T-helper 17 cell (primary cell): ENCODE measurements around the gene VSTM4. TPM values are rescaled to one million over a fixed set of nuclear protein-coding genes. Genes with fewer than 3 reads are reported as not detected.

ENCODE experiments used
- ATAC-seq: fragments of 150-1000 bp; cut with Tn5 transposase; 2 replicates; pipeline ENCODE4 v1.10.0; 2021; ENCODE audit warnings: mild to moderate bottlenecking, moderate library complexity
- DNase-seq, 3 donors: peaks; one replicate each; pipeline versions ENCODE4 v3.0.0 to v3.0.0-alpha.2; 2020 to 2021
- H3K9me3 ChIP-seq: one replicate; pipeline ENCODE4 v1.7.0; 2013; ENCODE audit warnings: low read length, mild to moderate bottlenecking; ENCODE audit not compliant: control insufficient read depth, poor library complexity, severe bottlenecking
- H3K27ac Mint-ChIP-seq: one replicate; pipeline ENCODE4 v1.8.0; 2022; ENCODE audit warnings: mild to moderate bottlenecking, moderate library complexity, mixed read lengths
- H3K27me3 Mint-ChIP-seq: one replicate; pipeline ENCODE4 v1.8.0; 2022; ENCODE audit warnings: mixed read lengths
- H3K36me3 Mint-ChIP-seq: one replicate; pipeline ENCODE4 v1.8.0; 2022; ENCODE audit warnings: low read depth, mixed read lengths
- H3K4me1 Mint-ChIP-seq: one replicate; pipeline ENCODE4 v1.8.0; 2022; ENCODE audit warnings: mild to moderate bottlenecking, mixed read lengths
- H3K4me3 Mint-ChIP-seq: one replicate; pipeline ENCODE4 v1.8.0; 2022; ENCODE audit warnings: mild to moderate bottlenecking, moderate library complexity, mixed read lengths
- total RNA-seq, 4 donors: library from RNA in 2 of 4; stranded (reverse) in 2 of 4; gene quantifications; one replicate each; pipeline ENCODE4 v1.2.3 and lab custom pipeline; 2022 to 2026

Gene VSTM4
- total RNA-seq, 2 donors from 2014 or later = not detected

- no peak for DNase-seq
Measured at GRCh38 chr10:49058463-49059255, 56.7 kb downstream of the VSTM4 start.

GRCh38 chr10:49057231-49057880, 58.0 kb downstream of the VSTM4 start:
- Mint-ChIP-seq H3K4me3 (no peak overlapping the region), H3K27me3 (peaks cover 19% of the 10 kb centered on the region), H3K36me3 (no peaks in the 10 kb centered on the region), H3K27ac (no peak overlapping the region), H3K4me1 (no peaks in the 10 kb centered on the region)
- ATAC-seq (no peak), DNase-seq (no peak)
- peaks cover 3% of the 10 kb centered on the region for H3K9me3 ChIP-seq

More at GRCh38 chr10:49058463-49059255, 56.7 kb downstream of the VSTM4 start:
- H3K4me1 Mint-ChIP-seq = no peaks in the 10 kb centered on the region
- peaks cover 3% of the 10 kb centered on the region for H3K9me3 ChIP-seq
- no peak for ATAC-seq
- H3K4me3 Mint-ChIP-seq = no peak overlapping the region
- H3K36me3 Mint-ChIP-seq = no peaks in the 10 kb centered on the region
- H3K27ac Mint-ChIP-seq = no peak overlapping the region
- H3K27me3 Mint-ChIP-seq = peaks cover 11% of the 10 kb centered on the region

- Mint-ChIP-seq H3K4me1 (no peaks in the 10 kb centered on the region), H3K4me3 (no peak overlapping the region), H3K36me3 (no peaks in the 10 kb centered on the region), H3K27me3 (peaks cover 22% of the 10 kb centered on the region), H3K27ac (no peak overlapping the region)
- peaks cover 3% of the 10 kb centered on the region for H3K9me3 ChIP-seq
- no peak for ATAC-seq
- DNase-seq = no peak
Measured at GRCh38 chr10:49056356-49056755, 59.0 kb downstream of the VSTM4 start.

GRCh38 chr10:49055221-49055849, 60.0 kb downstream of the VSTM4 start:
- Mint-ChIP-seq H3K4me3 (no peak overlapping the region), H3K27me3 (peaks cover 31% of the 10 kb centered on the region), H3K4me1 (no peaks in the 10 kb centered on the region), H3K36me3 (no peaks in the 10 kb centered on the region), H3K27ac (no peak overlapping the region)
- no peaks in the 10 kb centered on the region for H3K9me3 ChIP-seq
- DNase-seq = no peak
- no peak for ATAC-seq

- no peak for DNase-seq
- no peak overlapping the region for H3K27ac Mint-ChIP-seq
- H3K36me3 Mint-ChIP-seq = no peaks in the 10 kb centered on the region
- no peak for ATAC-seq
- no peaks in the 10 kb centered on the region for H3K4me1 Mint-ChIP-seq
- peaks cover 36% of the 10 kb centered on the region for H3K27me3 Mint-ChIP-seq
- H3K4me3 Mint-ChIP-seq = no peak overlapping the region
- no peaks in the 10 kb centered on the region for H3K9me3 ChIP-seq
Measured at GRCh38 chr10:49054753-49055152, 60.6 kb downstream of the VSTM4 start.

GRCh38 chr10:49053998-49054692, 61.2 kb downstream of the VSTM4 start:
- Mint-ChIP-seq H3K36me3 (no peaks in the 10 kb centered on the region), H3K27me3 (peaks cover 42% of the 10 kb centered on the region), H3K4me1 (no peaks in the 10 kb centered on the region), H3K4me3 (no peak overlapping the region), H3K27ac (no peak overlapping the region)
- no peak for DNase-seq
- H3K9me3 ChIP-seq = no peaks in the 10 kb centered on the region
- no peak for ATAC-seq

- H3K27me3 Mint-ChIP-seq = peaks cover 50% of the 10 kb centered on the region
- H3K36me3 Mint-ChIP-seq = no peaks in the 10 kb centered on the region
- ATAC-seq (no peak), DNase-seq (no peak)
- no peaks in the 10 kb centered on the region for H3K9me3 ChIP-seq
- no peak overlapping the region for H3K4me3 Mint-ChIP-seq
- H3K4me1 Mint-ChIP-seq = no peaks in the 10 kb centered on the region
- H3K27ac Mint-ChIP-seq = no peak overlapping the region
Measured at GRCh38 chr10:49053053-49053997, 62.0 kb downstream of the VSTM4 start.

GRCh38 chr10:49052069-49052468, 63.3 kb downstream of the VSTM4 start:
- Mint-ChIP-seq H3K4me1 (no peaks in the 10 kb centered on the region), H3K27ac (no peak overlapping the region), H3K27me3 (peaks cover 60% of the 10 kb centered on the region), H3K4me3 (no peak overlapping the region), H3K36me3 (no peaks in the 10 kb centered on the region)
- ATAC-seq (no peak), DNase-seq (no peak)
- H3K9me3 ChIP-seq = no peaks in the 10 kb centered on the region

- no peaks in the 10 kb centered on the region for H3K36me3 Mint-ChIP-seq
- ATAC-seq = no peak
- H3K4me3 Mint-ChIP-seq = no peak overlapping the region
- no peak overlapping the region for H3K27ac Mint-ChIP-seq
- H3K9me3 ChIP-seq = no peaks in the 10 kb centered on the region
- H3K4me1 Mint-ChIP-seq = no peaks in the 10 kb centered on the region
- DNase-seq = no peak
- peaks cover 60% of the 10 kb centered on the region for H3K27me3 Mint-ChIP-seq
Measured at GRCh38 chr10:49050906-49051305, 64.4 kb downstream of the VSTM4 start.

- ATAC-seq = no peak
- DNase-seq = no peak
- H3K27me3 Mint-ChIP-seq = peaks cover 60% of the 10 kb centered on the region
- H3K27ac Mint-ChIP-seq = no peak overlapping the region
- H3K4me1 Mint-ChIP-seq = no peaks in the 10 kb centered on the region
- H3K4me3 Mint-ChIP-seq = no peak overlapping the region
- H3K36me3 Mint-ChIP-seq = no peaks in the 10 kb centered on the region
- H3K9me3 ChIP-seq = no peaks in the 10 kb centered on the region
Measured at GRCh38 chr10:49050366-49050765, 65.0 kb downstream of the VSTM4 start.

GRCh38 chr10:49049660-49050059, 65.7 kb downstream of the VSTM4 start:
- ATAC-seq = no peak
- no peak overlapping the region for H3K4me3 Mint-ChIP-seq

GRCh38 chr10:49047128-49047639, 68.1 kb downstream of the VSTM4 start:
- Mint-ChIP-seq H3K4me3 (no peak overlapping the region), H3K4me1 (no peaks in the 10 kb centered on the region), H3K27ac (no peak overlapping the region), H3K36me3 (peaks cover 2% of the 10 kb centered on the region), H3K27me3 (peaks cover 50% of the 10 kb centered on the region)
- DNase-seq (no peak), ATAC-seq (no peak)
- no peaks in the 10 kb centered on the region for H3K9me3 ChIP-seq

More at GRCh38 chr10:49049660-49050059, 65.7 kb downstream of the VSTM4 start:
- Mint-ChIP-seq H3K4me1 (no peaks in the 10 kb centered on the region), H3K27me3 (peaks cover 56% of the 10 kb centered on the region), H3K36me3 (no peaks in the 10 kb centered on the region), H3K27ac (no peak overlapping the region)
- no peaks in the 10 kb centered on the region for H3K9me3 ChIP-seq
- DNase-seq = no peak
